Glutamatergic neuron (in vitro differentiated cells): ENCODE data around the gene NGEF. TPM values are rescaled to one million over a fixed set of nuclear protein-coding genes. Genes with fewer than 3 reads are reported as not detected.

Experiments
- DNase-seq: peaks from one replicate; pipeline ENCODE4 v3.0.0; 2022
- H3K27ac Mint-ChIP-seq: one replicate; pipeline ENCODE4 v1.8.0; 2020; ENCODE audit warnings: mild to moderate bottlenecking, mixed read lengths, inconsistent platforms; ENCODE audit not compliant: unreplicated experiment
- H3K27me3 Mint-ChIP-seq: one replicate; pipeline ENCODE4 v1.8.0; 2020; ENCODE audit warnings: mild to moderate bottlenecking, moderate library complexity, mixed read lengths, inconsistent platforms; ENCODE audit not compliant: unreplicated experiment
- H3K36me3 Mint-ChIP-seq: one replicate; pipeline ENCODE4 v1.8.0; 2020; ENCODE audit warnings: mild to moderate bottlenecking, mixed read lengths, inconsistent platforms; ENCODE audit not compliant: unreplicated experiment
- H3K4me1 Mint-ChIP-seq: one replicate; pipeline ENCODE4 v1.8.0; 2020; ENCODE audit warnings: mild to moderate bottlenecking, low read depth, mixed read lengths, inconsistent platforms; ENCODE audit not compliant: unreplicated experiment
- H3K4me3 Mint-ChIP-seq: one replicate; pipeline ENCODE4 v1.8.0; 2020; ENCODE audit warnings: mild to moderate bottlenecking, mixed read lengths, inconsistent platforms; ENCODE audit not compliant: unreplicated experiment
- H3K9me3 Mint-ChIP-seq: one replicate; pipeline ENCODE4 v1.8.0; 2020; ENCODE audit warnings: mild to moderate bottlenecking, moderate library complexity, mixed read lengths, inconsistent platforms; ENCODE audit not compliant: unreplicated experiment
- total RNA-seq: library from RNA; stranded (reverse); fragmentation: NEBNext Ultra II Directional; extraction: Animal tissue kit (Norgen Biotek cat#: 25700); gene quantifications from one replicate; pipeline ENCODE4 v1.2.1, GENCODE V29; 2021; ENCODE audit not compliant: unreplicated experiment
- TF ChIP-seq, protein P1 (sequence below): fragments of 200-600 bp; sonication (generic); IDR thresholded peaks from one replicate; pipeline ENCODE4 v1.5.0; 2021; ENCODE audit not compliant: partially characterized antibody, unreplicated experiment

Gene NGEF
- total RNA-seq, 1 donor from 2014 or later, result 7.2 TPM

DNA sequence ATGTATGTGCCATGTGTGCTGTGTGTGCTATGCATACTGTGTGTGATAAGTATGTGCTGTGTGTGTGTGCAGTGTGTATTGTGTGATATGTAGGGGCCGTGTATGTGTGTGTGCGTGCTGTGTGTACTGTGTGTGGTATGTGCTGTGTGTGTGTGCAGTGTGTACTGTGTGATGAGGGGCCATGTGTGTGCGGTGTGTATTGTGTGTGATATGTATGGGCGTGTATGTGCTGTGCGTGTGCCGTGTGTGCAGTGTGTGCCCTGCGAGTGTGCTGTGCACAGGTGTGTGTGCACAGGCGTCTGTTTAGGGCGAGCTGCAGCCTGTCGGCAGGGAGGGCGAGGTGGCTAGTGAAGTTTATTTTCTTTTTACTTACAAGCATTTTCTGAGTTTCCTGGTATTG, 126.9 kb downstream of the NGEF start:
- Mint-ChIP-seq H3K27ac (no peak overlapping the region), H3K36me3 (no peaks in the 10 kb centered on the region), H3K4me1 (no peaks in the 10 kb centered on the region), H3K9me3 (peaks cover 8% of the 10 kb centered on the region), H3K4me3 (no peak overlapping the region), H3K27me3 (peaks cover 9% of the 10 kb centered on the region)
- TF ChIP-seq, protein P1, sequence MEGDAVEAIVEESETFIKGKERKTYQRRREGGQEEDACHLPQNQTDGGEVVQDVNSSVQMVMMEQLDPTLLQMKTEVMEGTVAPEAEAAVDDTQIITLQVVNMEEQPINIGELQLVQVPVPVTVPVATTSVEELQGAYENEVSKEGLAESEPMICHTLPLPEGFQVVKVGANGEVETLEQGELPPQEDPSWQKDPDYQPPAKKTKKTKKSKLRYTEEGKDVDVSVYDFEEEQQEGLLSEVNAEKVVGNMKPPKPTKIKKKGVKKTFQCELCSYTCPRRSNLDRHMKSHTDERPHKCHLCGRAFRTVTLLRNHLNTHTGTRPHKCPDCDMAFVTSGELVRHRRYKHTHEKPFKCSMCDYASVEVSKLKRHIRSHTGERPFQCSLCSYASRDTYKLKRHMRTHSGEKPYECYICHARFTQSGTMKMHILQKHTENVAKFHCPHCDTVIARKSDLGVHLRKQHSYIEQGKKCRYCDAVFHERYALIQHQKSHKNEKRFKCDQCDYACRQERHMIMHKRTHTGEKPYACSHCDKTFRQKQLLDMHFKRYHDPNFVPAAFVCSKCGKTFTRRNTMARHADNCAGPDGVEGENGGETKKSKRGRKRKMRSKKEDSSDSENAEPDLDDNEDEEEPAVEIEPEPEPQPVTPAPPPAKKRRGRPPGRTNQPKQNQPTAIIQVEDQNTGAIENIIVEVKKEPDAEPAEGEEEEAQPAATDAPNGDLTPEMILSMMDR, result no peak
- DNase-seq, result no peak

DNA sequence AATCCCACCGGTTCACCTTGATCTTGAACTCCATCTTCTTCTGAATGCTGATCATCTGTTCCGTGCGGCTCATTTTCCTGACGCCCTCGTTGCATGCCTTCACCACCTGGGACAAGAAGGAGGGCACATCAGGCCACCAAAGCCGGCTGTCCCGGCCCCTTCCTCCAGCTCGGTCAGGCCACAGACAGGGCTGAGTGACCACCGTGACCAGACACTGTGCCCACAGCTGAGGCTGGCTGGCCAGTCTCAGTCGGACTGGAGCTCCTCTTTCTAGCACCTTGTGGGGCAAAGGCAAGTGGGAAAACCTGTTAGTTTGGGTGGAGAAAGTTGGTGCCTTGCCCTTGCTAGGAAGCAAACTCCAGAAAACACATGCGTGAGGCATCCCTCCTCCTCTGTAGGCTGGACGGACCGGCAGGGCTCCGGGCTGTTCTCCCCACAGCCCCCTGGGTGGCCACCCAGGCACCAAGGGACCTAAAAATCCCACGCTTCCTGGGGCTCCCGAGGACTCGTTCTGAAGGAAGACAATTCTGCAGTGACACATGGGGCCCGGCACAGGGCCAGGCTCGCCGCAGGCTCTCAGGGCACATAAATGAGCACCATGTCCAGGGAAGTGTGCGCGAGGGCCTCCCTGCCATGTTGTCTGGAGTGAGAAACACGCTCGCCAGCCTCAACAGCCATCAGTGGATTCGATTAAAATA, 127.6 kb downstream of the NGEF start:
- Mint-ChIP-seq H3K27ac (no peak overlapping the region), H3K4me1 (no peaks in the 10 kb centered on the region), H3K27me3 (peaks cover 9% of the 10 kb centered on the region), H3K4me3 (no peak overlapping the region), H3K36me3 (no peaks in the 10 kb centered on the region), H3K9me3 (peaks cover 8% of the 10 kb centered on the region)
- TF ChIP-seq, protein P1, result no peak
- DNase-seq, result peak; percentile 12

- DNase-seq, result peak; percentile 16
- Mint-ChIP-seq H3K27ac (no peak overlapping the region), H3K36me3 (no peaks in the 10 kb centered on the region), H3K4me1 (no peaks in the 10 kb centered on the region), H3K9me3 (peaks cover 8% of the 10 kb centered on the region), H3K4me3 (no peak overlapping the region), H3K27me3 (peaks cover 9% of the 10 kb centered on the region)
- TF ChIP-seq, protein P1, result no peak
Observed at GRCh38 chr2:232884549-232885263, 128.3 kb downstream of the NGEF start.

- H3K27me3 Mint-ChIP-seq, result peaks cover 6% of the 10 kb centered on the region
Observed at GRCh38 chr2:232884001-232884421, 129.0 kb downstream of the NGEF start.

More at GRCh38 chr2:232884001-232884421, 129.0 kb downstream of the NGEF start:
- Mint-ChIP-seq H3K4me1 (no peaks in the 10 kb centered on the region), H3K36me3 (no peaks in the 10 kb centered on the region), H3K4me3 (no peak overlapping the region), H3K9me3 (peaks cover 8% of the 10 kb centered on the region), H3K27ac (no peak overlapping the region)
- TF ChIP-seq, protein P1, result no peak
- DNase-seq, result peak; percentile 8
